HG03354 (cell line): ENCODE data around the gene ENTPD8.

Experiments
- ATAC-seq: cut with Tn5 transposase; IDR thresholded peaks from one replicate; pipeline ENCODE4 v1.9.1; 2021; ENCODE audit warnings: mild to moderate bottlenecking; ENCODE audit not compliant: unreplicated experiment, poor library complexity, severe bottlenecking

The ENTPD8 gene

GRCh38 chr9:137402746-137403145, 38.4 kb downstream of the ENTPD8 start:
- ATAC-seq, result no peak

GRCh38 chr9:137398561-137399468, 42.3 kb downstream of the ENTPD8 start:
- no peak for ATAC-seq

GRCh38 chr9:137397675-137398423, 43.3 kb downstream of the ENTPD8 start:
- no peak for ATAC-seq

- no peak for ATAC-seq
Measured at GRCh38 chr9:137396634-137397367, 44.4 kb downstream of the ENTPD8 start.

- no peak for ATAC-seq
Measured at GRCh38 chr9:137396227-137396626, 44.9 kb downstream of the ENTPD8 start.

DNA sequence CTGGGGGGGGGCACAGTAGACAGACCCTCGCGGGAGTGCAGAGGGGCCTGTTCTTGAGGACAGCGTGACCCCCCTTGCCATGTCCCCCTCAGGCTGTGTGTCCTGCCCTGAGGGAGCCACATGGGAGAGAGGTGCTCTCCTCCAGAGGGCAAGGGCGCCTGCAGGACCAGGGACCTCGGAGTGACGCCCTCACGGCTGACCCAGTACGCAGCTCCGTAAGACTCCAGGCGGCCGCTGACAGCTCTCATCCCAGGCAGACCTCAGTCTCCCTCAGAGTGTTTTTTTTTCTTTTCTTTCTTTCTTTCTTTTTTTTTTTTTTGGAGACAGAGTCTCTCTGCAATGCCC, 45.5 kb downstream of the ENTPD8 start:
- ATAC-seq, result no peak

- ATAC-seq, result no peak
Measured at GRCh38 chr9:137394866-137395665, 46.1 kb downstream of the ENTPD8 start.

- ATAC-seq, result no peak
Measured at GRCh38 chr9:137393176-137394150, 47.7 kb downstream of the ENTPD8 start.

DNA sequence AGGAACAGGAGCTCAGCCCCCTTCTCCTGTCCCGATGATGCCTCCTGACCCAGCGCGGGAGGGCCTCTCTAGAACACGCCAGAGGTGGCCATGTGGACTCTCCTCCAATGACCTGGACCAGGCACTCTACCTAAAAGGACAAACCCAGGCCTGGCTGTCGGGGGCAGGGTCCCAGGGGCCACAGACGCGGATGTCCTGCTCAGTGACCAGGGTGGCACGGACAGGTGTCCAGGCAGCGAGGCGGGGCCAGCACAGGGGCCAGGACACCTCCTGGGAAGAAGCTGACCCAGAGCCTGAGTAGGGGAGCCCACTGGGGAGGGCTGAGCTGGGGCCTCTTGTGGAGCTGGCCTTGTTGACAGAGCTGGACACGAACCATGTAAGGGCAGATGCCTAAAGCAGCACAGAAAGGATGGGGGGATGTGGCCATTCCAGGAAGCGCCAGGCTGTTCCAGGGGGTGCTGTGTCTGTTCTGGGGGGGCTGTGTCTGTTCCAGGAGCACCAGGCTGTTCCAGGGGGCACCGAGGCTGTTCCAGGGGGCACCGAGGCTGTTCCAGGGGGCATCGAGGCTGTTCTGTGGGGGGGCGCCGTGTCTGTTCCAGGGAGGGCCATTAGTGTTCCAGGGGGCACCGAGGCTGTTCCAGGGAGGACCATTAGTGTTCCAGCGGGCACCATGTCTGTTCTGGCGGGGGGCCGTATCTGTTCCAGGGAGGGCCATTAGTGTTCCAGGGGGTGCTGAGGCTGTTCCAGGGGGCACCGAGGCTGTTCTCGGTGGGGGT, 48.7 kb downstream of the ENTPD8 start:
- no peak for ATAC-seq

- ATAC-seq, result no peak
Measured at GRCh38 chr9:137391411-137391754, 49.8 kb downstream of the ENTPD8 start.

DNA sequence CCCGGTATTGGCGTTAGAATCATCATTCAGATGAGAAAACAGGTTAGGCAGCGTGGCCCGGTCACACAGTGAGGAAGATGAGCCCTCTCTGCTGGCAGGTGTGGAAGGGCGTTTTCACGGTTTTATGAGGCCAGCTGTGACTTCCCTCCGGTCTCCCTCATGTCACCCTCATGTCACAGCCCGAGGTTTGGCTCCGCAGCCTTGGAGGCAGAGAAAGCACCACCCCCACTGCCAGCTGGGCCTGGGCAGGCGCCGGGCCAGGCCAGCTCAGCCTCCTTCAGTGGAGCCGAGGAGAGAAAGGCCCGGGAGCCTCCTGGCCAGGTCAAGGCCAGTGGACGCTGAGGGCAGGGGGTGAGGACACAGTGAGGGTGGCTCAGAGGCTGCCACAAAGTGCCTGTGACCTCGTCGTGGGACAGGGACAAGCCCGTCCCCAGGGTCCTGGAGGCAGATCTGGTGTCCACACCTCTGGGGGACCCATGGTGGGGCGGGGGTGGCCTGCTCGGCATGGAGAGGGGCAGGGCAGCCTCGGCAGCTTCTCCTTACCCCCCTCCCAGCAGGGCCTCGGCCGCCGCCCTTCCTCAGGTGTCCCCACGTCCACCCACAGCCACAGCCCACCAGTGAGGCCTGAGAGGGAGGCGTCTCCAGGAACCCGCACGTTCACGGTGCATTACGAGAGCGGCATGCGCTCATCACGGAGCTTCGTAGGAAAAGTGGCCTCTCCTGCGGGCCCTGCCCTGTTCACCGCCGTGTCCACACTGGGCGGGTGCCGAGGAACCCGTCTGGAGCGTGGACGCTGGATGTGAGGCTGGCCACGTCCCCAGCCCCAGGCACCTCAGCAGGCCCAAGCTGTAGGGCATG, 50.4 kb downstream of the ENTPD8 start:
- ATAC-seq, result no peak

DNA sequence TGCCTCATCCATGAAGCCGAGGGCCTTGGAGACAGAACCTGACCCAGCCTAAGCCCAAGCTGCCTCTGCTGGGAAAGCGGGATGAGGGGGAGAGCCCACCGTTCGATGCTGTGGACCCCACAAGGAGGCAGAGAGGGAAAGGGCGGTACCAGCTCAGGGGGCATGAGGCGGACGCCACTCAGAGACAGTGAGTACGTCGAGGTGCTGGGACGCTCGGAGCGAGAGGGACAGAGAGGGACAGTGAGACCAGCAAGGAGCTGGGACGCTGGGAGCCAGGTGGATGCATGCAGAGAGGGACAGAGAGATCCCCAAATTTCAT, 51.8 kb downstream of the ENTPD8 start:
- no peak for ATAC-seq

- no peak for ATAC-seq
Measured at GRCh38 chr9:137388589-137389427, 52.3 kb downstream of the ENTPD8 start.

DNA sequence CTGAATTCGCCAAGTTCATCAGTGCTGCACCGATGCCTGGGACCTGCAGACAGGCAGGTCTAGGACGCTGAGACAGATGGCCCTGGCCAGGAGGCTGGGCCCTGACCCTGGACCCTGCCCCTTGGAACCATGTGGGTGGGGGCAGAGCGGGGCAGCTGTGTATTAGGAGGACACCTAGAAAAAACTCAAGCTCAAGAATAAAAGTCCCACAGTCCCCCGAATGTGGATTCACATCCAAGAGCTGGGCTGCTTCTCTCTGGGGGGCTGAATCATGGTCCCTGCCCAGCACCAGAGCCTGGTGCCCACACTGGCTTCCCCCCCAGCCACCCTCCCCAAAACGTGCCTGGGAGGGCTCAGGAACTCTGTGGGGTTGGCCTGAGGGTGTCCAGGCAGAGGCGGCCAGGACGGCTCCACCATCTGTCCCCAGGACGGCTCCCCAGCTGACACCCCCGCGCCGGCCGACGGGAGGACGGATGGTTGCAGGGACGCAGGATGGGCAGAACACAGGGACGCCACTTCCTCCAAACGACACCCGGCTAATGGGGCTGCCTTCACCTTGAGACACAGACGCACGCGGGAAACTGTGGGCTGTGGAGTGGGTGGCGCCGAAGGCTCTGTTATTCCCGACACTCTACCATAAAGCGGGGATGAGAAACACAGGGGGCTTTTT, 53.1 kb downstream of the ENTPD8 start:
- no peak for ATAC-seq

- ATAC-seq, result no peak
Measured at GRCh38 chr9:137387114-137387890, 53.9 kb downstream of the ENTPD8 start.
